Measurements from ENCODE around the gene ITSN1.
A peak's percentile ranks its signal among the peaks of the same experiment; 100 is the strongest.
"Not testable (repeated sequence)": the region's sequence is repeated elsewhere in the genome, so short reads cannot be mapped to it uniquely, and the experiment has no call there.

Gene ITSN1

DNA sequence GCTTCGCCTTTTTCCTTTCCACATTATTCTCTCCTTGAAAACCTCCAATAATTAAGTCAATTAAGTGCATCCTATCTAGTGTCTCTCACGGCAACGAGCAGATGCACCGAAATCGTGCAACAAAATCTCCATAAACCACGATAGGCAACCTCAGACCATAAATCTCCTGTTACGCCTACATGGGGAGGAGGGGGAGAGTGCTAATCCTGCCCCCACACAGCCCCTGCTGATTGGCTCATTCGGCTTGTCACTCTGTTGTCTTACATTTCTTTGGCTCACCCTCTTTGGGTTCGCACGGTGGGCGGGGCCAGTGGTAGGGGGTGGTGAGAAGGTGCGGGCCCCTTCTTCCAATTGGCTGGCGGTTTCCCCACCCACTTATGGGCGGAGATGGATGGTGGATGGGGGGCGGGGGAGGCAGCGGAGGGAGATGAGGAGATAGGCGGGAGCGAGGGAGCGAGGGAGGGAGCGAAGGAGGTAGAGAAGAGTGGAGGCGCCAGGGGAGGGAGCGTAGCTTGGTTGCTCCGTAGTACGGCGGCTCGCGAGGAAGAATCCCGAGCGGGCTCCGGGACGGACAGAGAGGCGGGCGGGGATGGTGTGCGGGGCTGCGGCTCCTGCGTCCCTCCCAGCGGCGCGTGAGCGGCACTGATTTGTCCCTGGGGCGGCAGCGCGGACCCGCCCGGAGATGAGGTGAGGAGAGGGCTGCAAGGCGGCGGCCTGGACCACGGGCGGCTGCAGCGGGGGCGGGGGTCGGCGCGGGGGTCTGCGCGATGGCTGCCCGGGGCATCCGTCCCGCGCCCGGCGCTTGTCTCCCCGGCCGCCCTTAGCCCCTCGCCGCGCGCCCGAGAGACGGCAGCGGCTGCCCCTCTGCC lies at the start of gene ITSN1:
TSS of gene ITSN1 (plus strand) at position 475 of the 869 bp plus-strand sequence. CDS start 76,328 bp downstream, outside the sequence.
- FAIRE-seq (peak; percentile 98), DNase-seq (ENCODE audit: insufficient read length, low spot score) (peak; percentile 96)

DNA sequence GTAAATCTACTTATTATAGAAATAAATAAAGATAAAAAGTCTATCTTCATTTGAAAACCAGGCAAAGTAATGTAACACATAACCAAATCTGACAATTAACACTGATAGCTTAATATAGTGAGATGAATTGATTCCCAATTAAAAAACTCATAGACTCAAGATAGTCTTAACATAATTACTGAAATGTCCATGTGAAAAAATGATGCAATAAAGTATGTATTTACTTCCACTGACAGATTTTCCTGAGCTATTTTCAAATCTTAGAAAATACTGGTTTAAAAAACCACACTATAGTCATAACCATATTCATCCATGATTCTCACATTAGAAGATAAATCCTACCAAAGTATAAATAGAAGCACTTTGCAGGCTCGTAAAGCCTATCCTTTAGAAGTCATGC lies 44.2 kb upstream of the ITSN1 start:
- no peak for FAIRE-seq
- no peak for DNase-seq (ENCODE audit: insufficient read length, low spot score)

DNA sequence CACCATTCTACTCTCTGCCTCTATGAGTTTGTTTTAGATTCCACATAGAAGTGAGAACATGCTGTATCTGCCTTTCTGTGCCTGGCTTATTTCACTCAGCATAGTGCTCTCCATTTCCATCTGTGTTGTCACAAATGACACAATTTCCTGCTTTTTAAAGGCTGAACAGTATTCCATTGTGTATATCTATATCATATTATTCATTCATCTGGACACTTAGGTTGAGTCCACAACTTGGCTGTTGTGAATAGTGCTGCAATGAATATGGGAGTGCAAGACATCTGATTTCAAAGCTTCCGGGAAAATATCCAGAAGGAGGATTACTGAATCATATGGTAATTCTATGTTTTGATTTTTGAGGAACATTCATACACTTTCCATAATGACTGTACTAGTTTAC lies 33.7 kb upstream of the ITSN1 start:
- FAIRE-seq: no peak

DNA sequence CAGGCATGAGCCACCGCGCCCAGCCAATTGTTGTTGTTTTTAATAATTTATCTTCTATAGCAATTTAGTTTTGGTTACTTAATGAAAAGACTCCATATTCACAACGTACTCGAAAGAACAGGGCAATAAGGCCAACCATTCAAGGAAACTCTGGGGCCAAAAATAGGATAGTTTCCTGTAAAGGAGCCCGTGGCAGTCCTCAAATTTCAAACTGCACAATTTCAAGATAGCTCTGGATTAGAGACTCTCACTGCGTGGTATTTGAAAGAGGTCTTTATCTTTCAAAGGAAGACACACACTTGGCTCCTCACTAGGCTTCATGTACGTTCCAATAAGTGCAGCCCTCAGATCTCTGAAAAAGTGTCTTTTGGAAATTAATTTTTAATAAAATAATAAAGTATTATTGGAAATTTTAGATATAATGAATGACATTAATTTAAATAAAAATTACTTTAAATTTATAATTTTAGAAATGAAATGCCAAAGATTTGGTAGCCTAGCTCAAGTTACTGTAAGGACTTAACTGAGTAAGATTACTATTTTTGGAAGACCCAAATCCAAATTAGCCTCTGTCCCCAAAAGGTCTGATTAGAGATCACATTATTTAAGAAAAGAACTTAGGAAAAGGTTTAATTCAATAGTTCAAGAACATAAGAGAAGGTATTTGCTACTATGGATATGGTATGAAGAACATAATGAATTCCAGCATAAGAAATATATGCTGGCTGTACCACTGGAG lies 31.1 kb upstream of the ITSN1 start:
- no peak for FAIRE-seq
- no peak for DNase-seq (ENCODE audit: insufficient read length, low spot score)

More for the DNA sequence above, 33.7 kb upstream of the ITSN1 start:
- DNase-seq (ENCODE audit: insufficient read length, low spot score): no peak

DNA sequence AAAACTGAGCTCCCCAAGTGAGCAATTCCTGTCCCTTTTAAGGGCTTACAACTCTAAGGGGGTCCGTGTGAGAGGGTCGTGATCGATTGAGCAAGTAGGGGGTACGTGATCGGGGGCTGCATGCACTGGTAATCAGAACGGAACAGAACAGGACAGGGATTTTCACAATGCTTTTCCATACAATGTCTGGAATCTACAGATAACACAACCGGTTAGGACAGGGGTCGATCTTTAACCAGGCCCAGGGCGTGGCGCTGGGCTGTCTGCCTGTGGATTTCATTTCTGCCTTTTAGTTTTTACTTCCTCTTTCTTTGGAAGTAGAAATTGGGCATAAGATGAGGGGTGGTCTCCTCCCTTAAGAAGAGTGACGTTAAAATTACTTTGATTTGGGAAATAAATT lies 24.7 kb upstream of the ITSN1 start:
- not testable (repeated sequence) for DNase-seq (ENCODE audit: insufficient read length, low spot score); FAIRE-seq

DNA sequence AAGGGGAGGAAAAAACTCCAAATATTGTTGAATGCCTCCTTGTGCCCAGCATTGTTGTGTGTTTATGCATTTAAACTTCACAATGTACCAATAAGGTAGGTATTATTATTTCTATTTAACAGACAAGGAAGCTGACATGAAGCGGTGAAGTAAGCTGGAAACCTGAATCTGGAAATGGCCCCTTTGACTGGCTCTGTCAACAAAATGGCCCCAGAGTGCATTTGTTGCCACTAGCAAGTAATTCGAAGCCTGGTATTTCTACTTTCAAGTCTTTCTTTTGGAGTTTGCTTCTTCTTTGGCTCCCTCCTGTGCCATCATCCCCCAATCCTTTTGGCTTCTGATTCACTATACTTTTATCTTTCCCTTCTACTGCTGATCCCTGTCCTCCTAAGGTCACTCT lies 23.9 kb upstream of the ITSN1 start:
- FAIRE-seq (no peak), DNase-seq (ENCODE audit: insufficient read length, low spot score) (no peak)

DNA sequence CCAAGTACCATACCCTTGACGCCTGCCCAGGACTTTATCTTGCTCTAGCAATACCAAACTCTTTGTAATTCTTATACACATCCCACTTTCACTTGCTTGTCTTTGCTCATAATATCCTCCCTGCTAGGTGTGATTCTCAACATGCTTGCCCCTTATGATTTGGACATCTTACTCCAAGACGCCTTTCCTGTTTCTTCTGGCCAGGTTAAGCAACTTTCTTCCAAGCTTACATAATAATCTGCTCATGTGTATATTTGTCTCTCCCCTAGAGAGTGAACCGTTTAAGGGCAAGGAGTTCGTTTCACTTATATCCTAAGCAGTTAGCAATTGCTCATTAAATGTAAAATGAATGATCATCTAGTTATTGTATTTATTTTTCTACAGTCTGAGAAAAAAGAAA lies 22.6 kb upstream of the ITSN1 start:
- FAIRE-seq: no peak
- DNase-seq (ENCODE audit: insufficient read length, low spot score): no peak

DNA sequence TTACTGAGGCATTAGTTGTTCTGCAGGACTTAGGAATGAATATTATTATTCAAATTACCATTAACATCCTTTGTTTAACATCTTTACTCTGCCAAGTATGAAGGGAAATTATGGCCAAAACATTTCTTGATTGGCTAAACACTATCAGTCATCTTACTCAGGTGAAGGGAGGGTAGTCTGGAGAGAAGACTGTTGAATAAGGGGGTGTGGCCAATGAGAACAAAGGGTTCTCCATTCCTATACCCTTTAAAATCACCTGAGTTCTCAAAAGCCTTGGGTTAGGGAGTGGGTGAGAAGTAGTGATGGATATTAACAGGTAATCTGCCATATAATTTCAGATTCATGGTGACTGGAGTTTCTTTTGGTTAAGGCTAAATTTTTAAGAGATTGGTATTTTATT lies 20.0 kb upstream of the ITSN1 start:
- FAIRE-seq: no peak
- no peak for DNase-seq (ENCODE audit: insufficient read length, low spot score)

DNA sequence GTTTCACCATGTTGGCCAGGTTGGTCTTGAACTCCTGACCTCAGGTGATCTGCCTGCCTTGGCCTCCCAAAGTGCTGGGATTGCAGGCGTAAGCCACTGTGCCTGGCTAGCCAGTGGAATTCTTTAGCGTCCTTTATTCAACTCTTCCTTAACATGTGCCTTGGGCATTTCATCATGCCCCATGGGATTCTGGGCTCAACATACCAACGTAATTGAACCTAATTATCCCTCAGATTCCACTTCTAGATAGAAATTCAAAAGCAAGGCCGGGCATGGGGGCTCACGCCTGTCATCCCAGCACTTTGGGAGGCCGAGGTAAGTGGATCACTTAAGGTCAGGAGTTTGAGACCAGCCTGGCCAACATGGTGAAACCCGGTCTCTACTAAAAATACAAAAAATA lies 16.1 kb upstream of the ITSN1 start:
- not testable (repeated sequence) for FAIRE-seq

DNA sequence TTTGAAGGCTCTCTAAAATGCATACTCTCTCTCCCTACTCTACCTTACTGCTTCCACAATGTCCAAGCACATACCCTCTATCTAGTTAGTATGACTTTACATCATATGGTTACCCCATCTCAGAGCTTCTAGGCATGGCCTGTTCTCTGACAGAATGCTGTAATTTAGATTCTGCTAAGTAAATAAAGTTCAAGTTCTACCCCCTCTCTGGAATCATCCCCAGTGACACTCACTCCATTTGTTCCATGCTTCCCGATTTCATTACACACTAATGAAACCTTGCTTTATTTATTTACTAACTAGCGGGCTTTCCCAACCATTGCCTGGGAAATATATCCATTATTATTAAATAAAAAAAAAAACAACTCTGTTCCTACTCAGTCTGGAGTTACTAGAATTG lies 8.0 kb upstream of the ITSN1 start:
- FAIRE-seq (no peak), DNase-seq (ENCODE audit: insufficient read length, low spot score) (no peak)

More for the DNA sequence above, 16.1 kb upstream of the ITSN1 start:
- not testable (repeated sequence) for DNase-seq (ENCODE audit: insufficient read length, low spot score)

DNA sequence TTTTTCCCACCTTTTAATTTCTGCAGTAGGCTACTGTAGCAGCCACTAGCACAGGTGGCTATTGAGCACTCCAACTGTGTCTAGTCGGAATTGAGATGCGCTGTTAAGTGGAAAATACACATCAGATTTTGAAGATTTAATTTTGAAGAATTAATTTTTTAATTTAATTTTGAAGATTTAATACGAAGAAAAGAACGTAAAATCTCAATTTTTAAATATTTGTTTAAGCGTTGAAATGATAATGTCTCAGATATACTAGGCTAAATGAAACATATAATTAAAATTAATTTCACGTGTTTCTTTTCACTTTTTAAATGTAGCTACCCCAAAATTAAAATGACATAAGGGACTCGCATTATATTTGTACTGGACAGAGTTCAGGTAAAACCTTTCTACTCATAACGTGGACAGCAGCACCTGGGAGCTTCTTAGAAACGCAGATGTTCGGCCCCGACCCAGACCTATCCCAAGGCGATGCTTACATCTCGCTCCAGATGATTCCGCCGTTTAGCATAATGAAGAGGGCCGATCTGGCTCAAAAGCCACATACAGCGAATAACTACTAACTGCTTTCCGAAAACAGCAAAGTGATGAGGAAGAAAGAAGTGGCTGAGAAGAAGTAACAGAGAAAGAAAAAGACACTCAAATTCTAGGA lies 1.5 kb upstream of the ITSN1 start:
- FAIRE-seq (no peak), DNase-seq (ENCODE audit: insufficient read length, low spot score) (no peak)

DNA sequence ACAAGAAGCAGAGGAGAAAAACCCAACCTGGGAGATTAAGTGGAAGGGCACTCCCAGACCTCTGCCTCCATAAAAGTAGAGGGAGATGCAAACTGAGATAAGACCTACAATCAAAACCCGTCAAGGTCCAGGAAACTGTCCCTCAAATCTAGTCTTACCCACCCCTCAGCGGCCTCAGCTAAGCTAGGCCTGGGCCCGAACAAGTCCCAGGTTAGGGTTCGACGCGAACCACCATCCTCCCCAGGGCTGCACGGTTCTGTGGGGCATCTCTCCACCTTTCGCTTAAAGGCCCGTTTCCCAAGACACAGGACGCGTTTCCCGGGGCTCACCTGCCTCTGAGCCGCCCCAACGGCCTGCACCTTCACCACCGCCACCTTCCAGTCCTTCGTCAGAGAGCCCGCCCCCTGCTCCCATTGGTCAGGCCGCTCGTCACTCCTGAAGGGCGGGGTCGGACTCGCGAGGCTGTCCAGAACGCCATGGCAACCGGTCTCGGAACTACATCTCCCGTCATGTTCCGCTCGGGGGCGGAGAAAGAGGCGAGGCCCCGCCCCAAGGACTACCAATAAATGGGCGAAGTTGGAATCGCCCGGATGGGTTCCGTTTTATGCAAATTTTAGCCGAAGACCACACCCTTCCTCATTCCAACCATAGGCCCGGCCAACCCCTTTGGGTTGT lies 812 bp upstream of the ITSN1 start, which contains the start of gene CRYZL1:
TSS of gene CRYZL1 (minus strand) at position 390 of the 675 bp plus-strand sequence. CDS start 10,190 bp downstream, outside the sequence.
- DNase-seq (ENCODE audit: insufficient read length, low spot score): peak; percentile 92
- FAIRE-seq: no peak

DNA sequence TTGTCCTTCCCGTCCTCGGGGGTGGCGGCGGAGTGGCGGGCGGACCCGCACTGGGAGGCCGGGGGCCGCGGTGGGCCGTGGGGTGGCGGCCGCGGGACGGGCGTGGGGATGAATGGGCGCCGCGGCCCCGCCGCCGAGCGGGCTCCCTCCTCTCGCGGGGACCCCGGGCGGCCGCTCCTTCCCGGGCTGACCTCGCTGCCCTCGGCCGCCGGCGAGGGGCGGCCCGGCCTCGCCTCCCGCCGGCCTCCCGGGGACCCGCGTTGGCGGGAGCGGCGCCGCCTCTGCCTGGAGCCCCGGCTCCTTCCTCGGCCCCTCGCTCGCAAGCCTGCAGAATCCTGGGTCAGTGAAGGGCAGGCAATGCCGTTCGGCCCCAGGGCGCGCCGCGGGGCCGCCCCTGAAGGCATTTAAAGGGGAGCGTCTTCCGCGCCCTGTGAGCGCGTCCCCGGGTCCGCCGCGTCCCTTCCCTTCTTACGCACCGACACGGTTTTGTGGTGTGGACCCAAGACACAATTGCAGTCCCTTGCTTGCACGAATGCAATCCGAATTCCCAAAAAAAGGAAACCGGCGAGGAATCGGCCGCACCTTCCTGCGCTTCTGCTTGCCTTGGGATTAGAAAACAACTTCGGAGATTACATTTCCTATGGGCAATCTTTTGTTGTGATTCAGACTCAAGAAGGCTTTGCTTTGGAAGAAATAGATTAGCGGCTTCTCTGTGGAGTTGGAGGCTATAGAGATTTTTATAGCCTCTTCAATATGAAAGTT lies 776 bp downstream of the ITSN1 start:
- FAIRE-seq (no peak), DNase-seq (ENCODE audit: insufficient read length, low spot score) (no peak)

DNA sequence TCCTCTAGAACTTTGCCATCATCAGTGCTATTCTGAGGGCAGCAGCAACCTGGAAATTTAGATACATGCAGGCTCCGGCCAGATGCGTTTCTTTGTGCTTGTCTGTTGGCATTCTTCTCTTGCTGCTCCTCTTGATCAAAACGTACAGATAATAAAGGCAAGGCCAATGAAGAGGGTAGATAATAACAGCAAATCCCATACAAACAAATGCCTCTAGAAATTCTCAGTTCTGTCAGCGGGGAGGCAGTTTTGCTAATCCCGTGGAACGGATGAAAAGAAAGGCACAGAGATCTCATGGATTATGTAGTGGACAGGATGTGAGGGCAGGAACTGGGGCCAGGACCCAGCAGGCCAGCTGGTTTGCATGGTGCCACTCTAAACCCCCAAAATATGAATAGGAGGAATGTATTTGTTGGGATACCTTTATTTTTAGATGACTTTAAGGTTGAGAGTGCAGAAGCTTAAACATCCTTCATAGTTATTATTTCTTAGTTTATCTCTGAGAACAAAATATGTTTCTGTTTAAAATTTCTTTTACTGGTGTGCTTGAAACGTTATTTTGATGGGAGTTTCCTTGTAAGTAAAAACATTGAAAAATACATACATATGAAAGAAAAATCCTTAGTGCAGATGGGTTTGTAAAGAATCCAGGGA lies 1.5 kb downstream of the ITSN1 start:
- FAIRE-seq (no peak), DNase-seq (ENCODE audit: insufficient read length, low spot score) (peak; percentile 27)

DNA sequence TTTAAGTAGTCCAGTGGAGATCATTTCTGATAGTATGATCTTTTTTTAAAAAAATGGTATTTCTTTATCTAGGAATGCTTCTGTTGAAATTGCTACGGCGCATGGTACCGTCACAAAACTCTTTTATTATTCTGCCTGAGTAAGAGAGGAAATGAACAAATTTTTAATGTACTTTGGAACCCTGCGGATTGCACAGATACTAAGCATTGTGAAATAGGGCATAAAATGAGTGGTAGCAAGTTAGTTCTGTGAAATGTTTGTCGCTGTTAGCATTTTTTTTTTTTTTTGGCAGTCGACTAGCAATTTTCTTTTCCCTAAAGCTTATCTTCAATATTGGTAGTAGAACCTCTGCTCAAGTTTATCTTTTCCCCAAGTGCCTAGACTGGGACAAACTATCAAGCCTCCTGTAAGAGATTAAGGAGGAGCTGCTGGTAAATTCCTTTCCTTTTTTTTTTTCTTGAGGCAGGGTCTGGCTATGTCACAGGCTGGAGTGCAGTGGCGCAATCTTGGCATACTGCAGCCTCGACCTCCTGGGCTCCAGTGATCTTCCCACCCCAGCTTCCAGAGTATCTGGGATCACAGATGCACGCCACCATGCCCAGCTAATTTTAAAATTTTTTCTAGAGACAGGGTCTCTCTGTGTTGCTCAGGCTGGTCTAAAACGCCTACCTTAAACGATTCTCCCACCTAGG lies 2.2 kb downstream of the ITSN1 start:
- DNase-seq (ENCODE audit: insufficient read length, low spot score) (no peak), FAIRE-seq (no peak)

DNA sequence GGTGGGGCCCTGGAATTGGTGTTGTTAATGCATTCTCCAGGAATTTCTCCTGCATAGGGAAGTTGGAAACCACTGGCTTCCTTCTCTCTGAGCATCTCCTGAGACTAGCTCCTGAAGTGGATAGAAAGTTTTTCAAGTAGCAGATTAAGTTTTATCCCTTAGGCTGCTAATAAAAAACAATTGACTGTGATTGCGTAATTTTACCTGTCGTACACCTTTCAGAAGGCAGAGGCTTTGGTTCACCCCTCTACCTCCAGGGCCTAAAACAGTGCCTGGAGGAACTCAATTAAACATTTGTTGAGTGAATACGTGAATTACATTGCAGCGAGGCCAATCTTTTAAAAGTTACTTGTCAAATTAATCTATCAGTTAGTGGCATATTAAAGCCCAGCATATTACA lies 3.4 kb downstream of the ITSN1 start:
- FAIRE-seq (no peak), DNase-seq (ENCODE audit: insufficient read length, low spot score) (no peak)

DNA sequence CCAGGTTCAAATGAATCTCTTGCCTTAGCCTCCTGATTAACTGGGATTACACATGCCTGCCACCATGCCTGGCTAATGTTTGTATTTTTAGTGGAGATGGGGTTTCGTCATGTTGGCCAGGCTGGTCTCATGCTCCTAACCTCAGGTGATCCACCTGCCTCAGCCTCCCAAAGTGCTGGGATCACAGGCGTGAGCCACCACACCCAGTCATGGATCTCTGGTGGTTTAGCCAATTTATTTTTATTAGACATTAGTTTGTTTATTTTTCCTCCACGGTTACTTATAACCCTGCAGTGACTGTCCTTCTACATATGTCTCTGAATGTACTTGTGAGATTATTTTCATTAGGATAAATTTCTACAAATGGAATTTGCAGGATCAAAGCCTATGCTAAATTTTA lies 5.3 kb downstream of the ITSN1 start:
- no peak for FAIRE-seq
- DNase-seq (ENCODE audit: insufficient read length, low spot score): no peak

DNA sequence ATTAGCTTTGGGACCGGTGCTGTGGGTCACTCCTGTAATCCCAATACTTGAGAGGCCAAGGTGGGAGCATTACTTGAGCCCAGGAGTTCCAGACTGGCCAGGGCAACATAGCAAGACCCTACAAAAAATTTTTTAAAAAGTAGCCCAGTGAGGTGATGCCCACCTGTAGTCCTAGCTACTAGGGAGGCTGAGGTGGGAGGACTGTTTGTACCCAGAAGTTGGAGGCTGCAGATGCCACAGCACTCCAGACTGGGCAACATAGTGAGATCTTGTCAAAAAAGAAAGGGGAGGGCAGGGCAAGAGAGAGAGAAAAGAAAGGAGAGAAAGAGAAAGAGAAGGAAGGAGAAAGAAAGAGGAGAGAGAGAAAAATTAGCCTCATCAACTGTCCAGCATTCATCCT lies 6.3 kb downstream of the ITSN1 start:
- DNase-seq (ENCODE audit: insufficient read length, low spot score) (no peak), FAIRE-seq (no peak)

DNA sequence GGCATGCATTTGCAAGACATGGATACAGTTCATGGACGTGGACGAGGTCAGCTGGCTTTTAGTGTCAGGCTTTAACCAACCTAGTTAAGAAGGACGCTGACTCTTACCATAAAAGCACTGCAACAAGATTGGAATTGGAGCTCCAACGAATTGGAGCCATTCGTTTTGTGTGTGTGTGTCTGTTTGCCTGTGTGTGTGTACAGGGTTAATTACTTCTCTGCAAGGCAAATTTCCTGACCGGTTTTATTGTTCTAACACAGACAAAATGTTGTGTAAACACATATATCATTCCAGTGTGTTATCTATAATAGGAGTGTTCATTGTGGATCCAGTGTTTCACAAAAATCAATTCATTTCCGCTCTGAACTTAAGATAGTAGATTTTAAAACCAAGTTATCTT lies 7.9 kb downstream of the ITSN1 start:
- DNase-seq (ENCODE audit: insufficient read length, low spot score) (no peak), FAIRE-seq (no peak)

Measured in HTR-8/SVneo (cell line).